CD4-positive, alpha-beta T cell treated with Interleukin-6 for 4 hours (primary cell): ENCODE results near the gene NFX1.

ENCODE experiments used
- DNase-seq: peaks from one replicate; pipeline ENCODE4 v3.0.0-alpha.2; 2020; ENCODE audit warnings: mixed read lengths

NFX1 gene

DNA sequence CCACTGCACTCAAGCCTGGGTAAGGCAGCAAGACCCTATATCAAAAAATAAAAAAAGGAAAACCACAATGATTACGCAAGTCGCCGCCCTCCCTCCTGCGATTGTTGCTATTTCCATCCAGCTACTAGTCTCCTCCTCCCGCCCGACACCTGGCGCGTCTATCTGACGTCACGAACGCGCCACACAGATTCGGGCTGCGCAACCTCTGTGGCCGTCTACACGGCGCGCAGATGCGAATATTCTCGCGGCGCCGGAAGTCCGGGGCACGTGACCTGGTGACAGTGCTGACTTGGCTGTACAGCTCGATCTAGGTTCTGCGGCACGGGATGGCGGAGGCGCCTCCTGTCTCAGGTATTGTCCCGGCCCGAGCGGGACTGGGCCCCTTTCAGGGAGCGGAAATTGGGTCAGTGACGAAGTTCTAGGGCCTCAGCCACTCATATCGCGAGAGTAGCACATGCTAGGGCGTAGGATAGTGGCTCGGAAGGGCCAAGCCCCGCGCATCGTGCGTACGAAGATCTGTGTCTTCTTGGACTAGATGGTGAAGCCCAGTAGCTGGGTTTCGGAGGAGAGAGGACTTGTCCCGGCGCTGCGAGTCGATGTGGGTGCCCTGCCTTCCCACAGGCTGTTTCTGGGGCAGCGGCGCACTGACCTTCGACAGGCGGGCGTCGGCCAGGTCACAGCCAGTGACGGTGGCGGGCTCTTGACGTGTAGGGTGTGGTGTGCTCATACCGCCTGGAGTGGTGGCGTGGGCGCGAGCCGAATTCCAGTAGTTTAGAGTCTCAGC is at the start of gene NFX1:
Gene NFX1, plus strand, starts transcription at position 270 of the 784 bp plus-strand sequence. Its CDS starts 57 bp downstream, at position 327.
- peak; percentile 98 for DNase-seq

- DNase-seq, result no peak
Measured at GRCh38 chr9:33241298-33241697, 49.0 kb upstream of the NFX1 start.

GRCh38 chr9:33242609-33243134 is 47.6 kb upstream of the NFX1 start:
- DNase-seq, result no peak

- DNase-seq, result no peak
Measured at GRCh38 chr9:33244137-33244784, 46.1 kb upstream of the NFX1 start.

- DNase-seq, result no peak
Measured at GRCh38 chr9:33245341-33245740, 45.0 kb upstream of the NFX1 start.

GRCh38 chr9:33246269-33246860 is 44.0 kb upstream of the NFX1 start:
- no peak for DNase-seq

GRCh38 chr9:33248606-33249005 is 41.7 kb upstream of the NFX1 start:
- no peak for DNase-seq

DNA sequence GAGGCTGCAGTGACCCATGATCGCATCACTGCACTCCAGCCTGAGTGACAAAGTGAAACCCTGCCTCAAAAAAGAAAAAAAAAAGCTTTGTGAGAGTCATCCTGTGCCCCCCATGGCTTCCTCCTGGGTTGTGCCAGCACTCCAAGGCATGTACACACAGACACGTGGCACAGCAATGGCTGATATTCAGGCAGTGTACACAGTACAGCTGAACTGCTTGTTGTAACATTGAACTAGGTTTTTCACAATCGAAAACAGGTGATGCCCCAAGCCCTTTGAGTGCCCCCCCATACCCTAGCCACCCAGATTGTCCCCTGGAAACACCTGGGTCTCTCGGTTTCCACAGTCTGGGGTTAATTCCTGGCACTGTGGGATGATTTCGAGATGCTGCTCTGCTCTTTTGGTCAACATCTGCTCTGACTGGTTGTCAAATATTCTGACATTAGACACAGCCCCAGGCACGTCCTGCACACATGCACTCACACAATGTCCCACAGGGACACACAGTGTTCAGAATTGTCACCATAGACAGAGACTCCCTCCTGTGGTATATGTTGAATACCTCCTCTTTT is 41.1 kb upstream of the NFX1 start:
- DNase-seq, result no peak

DNA sequence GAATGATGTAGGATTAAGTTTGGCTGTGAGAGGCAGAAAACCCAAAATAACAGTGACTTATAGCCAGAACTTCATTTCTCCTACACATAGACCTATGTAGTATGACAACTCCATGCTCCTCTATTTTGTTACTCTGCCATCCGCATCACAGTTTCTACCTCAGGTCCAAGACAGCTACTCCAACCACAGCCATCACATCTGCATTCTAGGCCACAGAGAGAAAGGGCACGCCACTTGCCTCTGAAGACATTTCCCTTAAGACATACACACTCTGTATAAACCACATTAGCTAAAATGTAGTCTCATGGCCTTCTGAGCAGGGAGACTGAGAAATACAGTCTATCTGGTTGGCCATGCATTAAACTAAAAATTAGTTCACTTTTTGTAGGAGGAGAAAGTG is 40.3 kb upstream of the NFX1 start:
- no peak for DNase-seq

DNA sequence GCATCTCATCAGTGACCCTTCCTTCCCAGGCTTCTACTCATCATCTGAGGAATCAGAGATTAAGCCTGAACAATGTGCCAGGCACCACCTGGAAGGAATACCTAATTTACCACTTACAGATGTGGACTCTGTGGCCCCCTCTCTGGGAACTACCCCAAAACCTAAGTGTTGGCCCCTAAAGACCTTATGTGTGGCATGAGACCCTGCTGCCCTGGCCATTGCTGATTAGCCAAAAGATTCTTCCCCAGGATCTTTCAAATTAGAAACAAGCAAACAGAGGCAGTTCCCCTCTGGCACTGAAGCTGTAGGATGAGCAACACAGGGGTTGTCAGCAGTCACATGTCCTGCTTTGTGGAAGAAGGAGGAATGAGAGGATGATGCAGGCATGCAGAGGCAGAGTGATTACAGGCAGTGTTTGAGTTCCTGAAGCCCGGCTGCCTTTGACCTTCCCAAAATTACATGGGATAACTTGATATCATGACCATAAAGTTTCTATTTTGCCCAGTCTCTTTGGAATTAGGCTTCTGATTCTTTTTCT is 39.8 kb upstream of the NFX1 start:
- DNase-seq, result no peak

DNA sequence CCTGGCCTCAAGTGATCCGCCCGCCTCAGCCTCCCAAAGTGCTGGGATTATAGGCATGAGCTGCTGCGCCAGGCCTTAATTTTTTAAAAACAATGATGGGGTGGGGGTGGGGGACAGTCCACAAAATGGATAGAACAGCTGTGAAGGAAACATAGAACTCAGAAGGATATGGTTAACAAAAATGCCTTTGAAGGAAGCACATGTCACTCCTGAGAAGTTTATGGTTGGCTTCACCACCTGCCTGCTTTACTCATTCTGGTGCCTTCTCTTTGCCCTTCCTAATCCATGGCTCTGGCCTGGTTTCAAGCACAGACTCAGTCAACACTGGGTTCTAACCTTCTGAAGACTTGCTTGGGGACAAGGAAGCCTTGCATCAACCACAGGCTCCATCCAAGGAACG is 36.1 kb upstream of the NFX1 start:
- DNase-seq, result no peak

GRCh38 chr9:33255014-33255413 is 35.3 kb upstream of the NFX1 start:
- DNase-seq, result no peak

- no peak for DNase-seq
Measured at GRCh38 chr9:33255471-33255870, 34.8 kb upstream of the NFX1 start.

GRCh38 chr9:33256236-33256635 is 34.1 kb upstream of the NFX1 start:
- no peak for DNase-seq

DNA sequence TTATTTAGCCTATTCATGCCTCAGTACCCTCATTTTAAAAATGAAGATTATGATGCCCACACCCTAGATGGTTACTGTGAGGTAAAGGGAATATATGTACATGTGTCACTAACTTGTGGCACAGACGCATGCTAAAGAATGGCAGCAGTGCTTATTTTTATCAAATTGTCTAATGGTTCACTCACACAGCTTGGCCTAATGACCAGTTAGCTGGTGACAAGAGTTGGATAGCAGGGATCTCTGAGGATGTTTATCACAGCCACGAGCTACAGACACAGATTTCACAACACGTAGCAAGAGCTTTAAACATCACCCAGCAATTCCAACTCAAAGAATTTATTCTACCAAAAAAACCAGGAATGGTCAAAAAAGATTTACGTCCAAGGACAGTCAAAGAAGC is 33.0 kb upstream of the NFX1 start:
- no peak for DNase-seq

GRCh38 chr9:33260372-33260771 is 29.9 kb upstream of the NFX1 start:
- DNase-seq, result no peak

GRCh38 chr9:33263131-33264002 is 26.9 kb upstream of the NFX1 start:
- DNase-seq, result peak; percentile 22

- peak; percentile 31 for DNase-seq
Measured at GRCh38 chr9:33264003-33264472, 26.3 kb upstream of the NFX1 start.

DNA sequence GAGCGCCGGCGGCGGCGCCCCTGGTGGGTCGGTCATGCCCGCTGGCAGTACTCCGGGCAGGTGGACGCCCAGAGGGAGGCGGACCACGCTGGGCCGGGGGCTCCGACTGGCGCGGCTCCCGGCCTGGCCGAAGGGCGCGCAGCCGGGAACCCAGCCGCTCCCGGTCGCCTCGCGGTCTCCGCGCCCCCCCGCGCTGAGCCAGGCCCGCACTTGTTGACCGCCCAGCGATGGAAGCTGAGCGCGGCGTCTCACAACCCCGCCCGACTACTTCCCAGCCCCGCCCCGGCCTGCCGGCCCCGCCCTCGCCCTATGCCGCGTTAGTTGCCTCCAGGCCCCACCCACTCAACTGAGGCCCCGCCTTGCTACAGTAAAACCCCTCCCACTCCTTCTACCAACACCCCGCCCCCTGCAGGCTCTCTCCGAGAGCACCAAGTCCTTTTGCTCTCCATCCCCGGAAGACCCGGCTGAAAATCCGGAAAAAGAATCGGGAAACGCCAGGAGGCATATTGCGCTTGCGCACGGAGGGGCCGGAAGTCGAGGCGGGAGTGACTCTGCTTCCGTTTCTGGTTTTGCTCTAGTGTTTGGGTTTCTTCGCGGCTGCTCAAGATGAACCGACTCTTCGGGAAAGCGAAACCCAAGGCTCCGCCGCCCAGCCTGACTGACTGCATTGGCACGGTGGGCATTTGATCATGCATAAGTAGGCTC is 25.7 kb upstream of the NFX1 start, which contains the start of the genes BAG1 and CHMP5:
Gene BAG1, minus strand, starts transcription at position 236 of the 705 bp plus-strand sequence.
Gene CHMP5, plus strand, starts transcription at position 577 of the 705 bp plus-strand sequence. Its CDS starts 30 bp downstream, at position 607.
- DNase-seq, result peak; percentile 100

DNA sequence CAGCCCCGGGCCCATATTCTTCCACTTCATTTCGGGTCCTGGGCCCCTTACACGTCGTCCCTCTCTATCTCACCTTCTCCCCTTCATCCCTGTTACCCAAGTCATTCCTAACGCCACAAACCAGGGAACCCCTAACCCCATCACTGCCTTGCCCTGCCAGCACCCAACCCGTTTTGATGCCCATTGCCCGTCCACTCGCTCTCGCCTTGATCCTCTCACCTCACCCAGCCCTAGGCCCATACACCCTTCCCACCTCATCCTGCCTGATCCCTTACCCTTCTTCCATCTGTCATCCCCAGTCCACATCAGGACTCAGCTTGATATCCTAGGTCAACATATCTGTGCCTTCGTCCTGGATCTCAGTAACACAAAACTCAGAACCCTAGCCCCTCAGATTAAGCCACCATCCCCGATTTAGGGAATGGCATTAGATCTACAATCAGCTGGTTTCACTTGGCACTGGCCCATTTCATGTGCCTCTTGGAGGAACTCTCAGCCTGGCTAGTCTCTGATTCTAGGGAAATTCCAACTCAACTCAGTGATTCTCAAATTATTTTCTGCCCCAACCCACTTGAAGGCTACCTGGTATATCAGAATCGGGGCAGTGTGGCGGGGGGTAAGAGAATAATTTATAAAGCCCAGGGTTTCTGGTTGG is 25.0 kb upstream of the NFX1 start:
- DNase-seq, result no peak
